Skeletal muscle tissue (tissue), 4 donors: ENCODE measurements around the gene PRRC2B. TPM values are rescaled to one million over a fixed set of nuclear protein-coding genes. Genes with fewer than 3 reads are reported as not detected.

ENCODE experiments used
- H3K27ac ChIP-seq: one replicate; pipeline ENCODE4 v1.7.0; 2013; ENCODE audit warnings: mild to moderate bottlenecking, low read depth, low read length, inconsistent platforms
- H3K27me3 ChIP-seq, 3 donors: one replicate each; pipeline ENCODE4 v1.7.0; 2013; ENCODE audit warnings: low read length in 3 of 3; ENCODE audit not compliant: control insufficient read depth in 3 of 3, insufficient read depth in 3 of 3
- H3K36me3 ChIP-seq, 3 donors: one replicate each; pipeline ENCODE4 v1.7.0; 2013; ENCODE audit warnings: low read length in 3 of 3; ENCODE audit not compliant: control insufficient read depth in 3 of 3, insufficient read depth in 3 of 3
- H3K4me1 ChIP-seq, 3 donors: one replicate each; pipeline ENCODE4 v1.7.0; 2013; ENCODE audit warnings: low read length in 3 of 3, mild to moderate bottlenecking in 3 of 3; ENCODE audit not compliant: control insufficient read depth in 3 of 3, insufficient read depth in 3 of 3
- H3K4me3 ChIP-seq, 3 donors: one replicate each; pipeline ENCODE4 v1.7.0; 2013; ENCODE audit warnings: low read length in 3 of 3
- H3K9ac ChIP-seq, 3 donors: one replicate each; pipeline ENCODE4 v1.7.0; 2013; ENCODE audit warnings: low read length in 3 of 3, mild to moderate bottlenecking in 3 of 3, moderate library complexity in 2 of 3, low read depth in 1 of 3
- H3K9me3 ChIP-seq, 3 donors: one replicate each; pipeline ENCODE4 v1.7.0; 2013; ENCODE audit warnings: low read length in 3 of 3; ENCODE audit not compliant: control insufficient read depth in 3 of 3
- total RNA-seq: library from RNA; depleted of rRNA; stranded (reverse); fragments of >200 nt; gene quantifications from one replicate; pipeline ENCODE4 v1.2.3, GENCODE V29; 2014
- donor health status: Osteomylitis.

Gene PRRC2B
- total RNA-seq, 1 donor from 2014 or later: 68.4 TPM

- no peak overlapping the region for H3K27ac ChIP-seq
- H3K4me3 ChIP-seq: no peak overlapping the region
- H3K9ac ChIP-seq: no peak overlapping the region
- H3K36me3 ChIP-seq: peaks cover 76 to 91% (median 81%) of the 10 kb centered on the region in 3 donors
- H3K9me3 ChIP-seq: no peaks in the 10 kb centered on the region
- no peaks in the 10 kb centered on the region for H3K27me3 ChIP-seq
- peaks cover 1 to 4% (median 3%) of the 10 kb centered on the region in 3 donors for H3K4me1 ChIP-seq
These were observed 130.9 kb downstream of the PRRC2B start for GRCh38 chr9:131524665-131525315.

- H3K4me1 ChIP-seq: peaks cover 9 to 12% (median 11%) of the 10 kb centered on the region in 3 donors
- no peaks in the 10 kb centered on the region for H3K9me3 ChIP-seq
- H3K4me3 ChIP-seq: no peak overlapping the region
- H3K9ac ChIP-seq: no peak overlapping the region
- no peak overlapping the region for H3K27ac ChIP-seq
- H3K36me3 ChIP-seq: peaks cover 69 to 80% (median 75%) of the 10 kb centered on the region in 3 donors
- no peaks in the 10 kb centered on the region for H3K27me3 ChIP-seq
These were observed 132.0 kb downstream of the PRRC2B start for GRCh38 chr9:131525643-131526565.

GRCh38 chr9:131528186-131528585 lies 134.3 kb downstream of the PRRC2B start:
- Histone ChIP-seq H3K4me1 (peaks cover 9 to 17% (median 11%) of the 10 kb centered on the region in 3 donors), H3K27me3 (no peaks in the 10 kb centered on the region), H3K9ac (no peak overlapping the region), H3K27ac (no peak overlapping the region), H3K36me3 (peaks cover 48 to 57% (median 55%) of the 10 kb centered on the region in 3 donors), H3K9me3 (no peaks in the 10 kb centered on the region), H3K4me3 (no peak overlapping the region)

GRCh38 chr9:131528886-131529505 lies 135.1 kb downstream of the PRRC2B start:
- Histone ChIP-seq H3K27ac (no peak overlapping the region), H3K4me3 (no peak overlapping the region), H3K36me3 (peaks cover 41 to 49% (median 49%) of the 10 kb centered on the region in 3 donors)

GRCh38 chr9:131529597-131530545 lies 136.0 kb downstream of the PRRC2B start:
- Histone ChIP-seq H3K9ac (peak overlapping the region; percentile 79 to 92 (median 85)), H3K4me1 (peaks cover 9 to 17% (median 11%) of the 10 kb centered on the region in 3 donors), H3K9me3 (no peaks in the 10 kb centered on the region), H3K36me3 (peaks cover 32 to 42% (median 40%) of the 10 kb centered on the region in 3 donors), H3K4me3 (peak overlapping the region; percentile 82 to 85 (median 84)), H3K27ac (peak overlapping the region; percentile 56), H3K27me3 (no peaks in the 10 kb centered on the region)

More at GRCh38 chr9:131528886-131529505, 135.1 kb downstream of the PRRC2B start:
- H3K4me1 ChIP-seq: peaks cover 9 to 17% (median 11%) of the 10 kb centered on the region in 3 donors
- H3K9me3 ChIP-seq: no peaks in the 10 kb centered on the region
- H3K9ac ChIP-seq: no peak overlapping the region
- no peaks in the 10 kb centered on the region for H3K27me3 ChIP-seq

GRCh38 chr9:131530546-131530919 lies 136.6 kb downstream of the PRRC2B start:
- H3K4me3 ChIP-seq: peak overlapping the region; percentile 82 to 85 (median 84)
- H3K27ac ChIP-seq: peak overlapping the region; percentile 56
- H3K27me3 ChIP-seq: no peaks in the 10 kb centered on the region
- H3K9me3 ChIP-seq: no peaks in the 10 kb centered on the region
- peak overlapping the region; percentile 79 to 92 (median 85) for H3K9ac ChIP-seq
- H3K36me3 ChIP-seq: peaks cover 26 to 38% (median 35%) of the 10 kb centered on the region in 3 donors
- H3K4me1 ChIP-seq: peaks cover 9 to 17% (median 11%) of the 10 kb centered on the region in 3 donors

GRCh38 chr9:131530920-131531832 lies 137.3 kb downstream of the PRRC2B start, which contains the start of gene UCK1:
Gene UCK1, minus strand, starts transcription at chr9:131531263. Its CDS starts 89 bp downstream, at chr9:131531174.
- Histone ChIP-seq H3K4me1 (peaks cover 9 to 17% (median 11%) of the 10 kb centered on the region in 3 donors), H3K36me3 (peaks cover 20 to 34% (median 28%) of the 10 kb centered on the region in 3 donors), H3K9me3 (no peaks in the 10 kb centered on the region), H3K27ac (peak within 1 kb of the TSS; percentile 56), H3K27me3 (no peaks in the 10 kb centered on the region), H3K9ac (peak within 1 kb of the TSS; percentile 79 to 92 (median 85)), H3K4me3 (peak within 1 kb of the TSS; percentile 82 to 85 (median 84))

- no peaks in the 10 kb centered on the region for H3K27me3 ChIP-seq
- H3K36me3 ChIP-seq: peaks cover under 1 to 4% (median 2%) of the 10 kb centered on the region in 3 donors
- no peak overlapping the region for H3K9ac ChIP-seq
- H3K9me3 ChIP-seq: no peaks in the 10 kb centered on the region
- H3K27ac ChIP-seq: no peak overlapping the region
- H3K4me1 ChIP-seq: peaks cover 8 to 13% (median 8%) of the 10 kb centered on the region in 3 donors
- H3K4me3 ChIP-seq: no peak overlapping the region
These were observed 140.9 kb downstream of the PRRC2B start for GRCh38 chr9:131534721-131535237.
